ENCODE data around the gene MED28.
A peak's percentile ranks its signal among the peaks of the same experiment; 100 is the strongest.
"Not testable (repeated sequence)": the region's sequence is repeated elsewhere in the genome, so short reads cannot be mapped to it uniquely, and the experiment has no call there.

The MED28 gene, protein sequence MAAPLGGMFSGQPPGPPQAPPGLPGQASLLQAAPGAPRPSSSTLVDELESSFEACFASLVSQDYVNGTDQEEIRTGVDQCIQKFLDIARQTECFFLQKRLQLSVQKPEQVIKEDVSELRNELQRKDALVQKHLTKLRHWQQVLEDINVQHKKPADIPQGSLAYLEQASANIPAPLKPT

DNA sequence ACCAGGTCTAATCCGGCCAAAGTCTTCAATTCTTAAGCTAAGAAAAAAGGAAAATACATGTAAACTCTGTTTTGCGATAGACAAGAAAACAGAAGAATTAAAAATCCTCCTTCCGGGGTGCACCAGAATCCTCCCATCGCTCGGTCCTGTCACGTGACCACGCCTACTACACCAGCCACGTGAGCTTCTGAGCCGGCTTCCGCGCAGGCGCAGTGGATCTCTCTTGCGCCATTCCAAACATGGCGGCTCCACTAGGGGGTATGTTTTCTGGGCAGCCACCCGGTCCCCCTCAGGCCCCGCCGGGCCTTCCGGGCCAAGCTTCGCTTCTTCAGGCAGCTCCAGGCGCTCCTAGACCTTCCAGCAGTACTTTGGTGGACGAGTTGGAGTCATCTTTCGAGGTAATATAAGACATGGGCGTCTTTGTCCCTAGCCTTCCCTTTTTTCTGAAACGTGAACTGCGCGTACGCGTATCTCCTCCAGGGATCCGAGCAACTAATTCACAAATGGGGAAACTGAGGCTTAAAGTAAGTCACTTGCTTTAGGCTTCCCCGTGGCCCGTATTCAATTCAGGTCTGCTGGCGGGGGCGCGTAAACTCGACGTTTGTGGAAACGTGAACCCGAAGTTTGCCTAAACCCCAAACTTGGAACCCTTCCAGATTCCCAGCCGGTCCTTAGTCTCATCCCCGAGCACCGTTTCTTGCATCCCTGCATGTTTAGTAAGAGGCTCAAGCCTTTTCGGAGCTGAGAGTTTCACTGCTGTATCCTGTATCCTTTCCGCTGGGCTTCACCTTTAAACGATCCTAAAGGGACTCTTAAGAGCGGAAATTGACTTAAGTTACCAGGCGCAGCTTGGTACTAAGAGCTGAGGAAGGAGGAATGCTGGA lies at the start of gene MED28:
MED28 (plus strand) TSS at position 226 of the 884 bp plus-strand sequence; CDS start at position 240, 14 bp downstream.
- no peaks in the 10 kb centered on the region for H3K9me3 Mint-ChIP-seq
- peaks cover 37% of the 10 kb centered on the region for H3K4me1 Mint-ChIP-seq (ENCODE audit: low read depth)
- H3K27me3 Mint-ChIP-seq: no peaks in the 10 kb centered on the region
- H3K4me3 Mint-ChIP-seq: peak within 1 kb of the TSS; percentile 91
- intact Hi-C loops (cut with micrococcal nuclease): loop anchor here (1.0 to 10.0 kb wide), 4 partner anchors 22 to 406 kb away; partner anchors contain the start of genes LAP3 and LCORL
- H3K27ac Mint-ChIP-seq: peak within 1 kb of the TSS; percentile 98
- H3K36me3 Mint-ChIP-seq (ENCODE audit: low read depth): peaks cover 50% of the 10 kb centered on the region

DNA sequence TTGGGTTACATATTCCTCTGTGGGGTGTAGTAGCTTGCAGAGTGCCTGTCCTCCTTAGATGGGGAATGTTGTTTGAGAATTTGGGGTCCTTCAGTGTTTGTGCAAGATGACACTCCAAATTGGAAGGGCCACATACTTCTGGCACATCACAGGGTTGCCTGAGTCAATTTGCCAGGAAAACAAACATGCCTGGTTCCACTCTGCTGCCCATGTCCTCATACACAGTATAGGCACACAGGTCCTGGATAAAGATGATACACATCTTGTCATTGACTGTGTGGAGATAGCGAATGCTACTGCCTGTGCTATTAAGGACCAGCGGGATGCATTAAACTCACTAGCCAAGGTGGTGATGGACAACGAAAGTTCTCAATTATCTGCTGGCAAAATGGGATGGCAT lies 48.6 kb upstream of the MED28 start:
- Mint-ChIP-seq H3K27ac (no peak overlapping the region), H3K4me1 (ENCODE audit: low read depth) (peaks cover 15% of the 10 kb centered on the region), H3K27me3 (peaks cover 4% of the 10 kb centered on the region), H3K4me3 (no peak overlapping the region), H3K9me3 (no peaks in the 10 kb centered on the region), H3K36me3 (ENCODE audit: low read depth) (no peaks in the 10 kb centered on the region)
- intact Hi-C loops (cut with micrococcal nuclease): no loop called here

GRCh38 chr4:17567271-17567670 lies 47.2 kb upstream of the MED28 start:
- Mint-ChIP-seq H3K36me3 (ENCODE audit: low read depth) (no peaks in the 10 kb centered on the region), H3K4me1 (ENCODE audit: low read depth) (peaks cover 1% of the 10 kb centered on the region), H3K4me3 (no peak overlapping the region), H3K27ac (no peak overlapping the region), H3K9me3 (no peaks in the 10 kb centered on the region), H3K27me3 (peaks cover 4% of the 10 kb centered on the region)
- intact Hi-C loops (cut with micrococcal nuclease): no loop called here

DNA sequence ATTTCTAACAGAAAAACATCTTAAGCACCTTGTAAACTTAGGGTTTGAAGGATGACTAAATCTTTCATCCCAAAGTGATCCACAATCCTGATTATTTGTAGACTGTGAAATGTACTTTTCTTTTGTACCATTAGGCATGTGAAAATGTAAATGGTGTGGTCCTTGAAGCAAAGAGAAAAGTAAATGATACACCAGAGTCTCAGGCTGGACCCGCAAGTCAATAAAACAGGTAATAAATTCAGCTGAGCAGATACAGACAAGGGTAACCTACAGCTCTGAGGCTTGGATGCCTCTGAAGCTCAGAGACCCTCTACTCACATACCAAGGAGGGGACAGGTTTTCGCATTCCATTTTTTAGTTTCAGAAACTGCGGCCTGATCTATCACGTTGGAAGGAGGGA lies 40.2 kb upstream of the MED28 start:
- intact Hi-C loops (cut with micrococcal nuclease): no loop called here
- peaks cover 17% of the 10 kb centered on the region for H3K4me1 Mint-ChIP-seq (ENCODE audit: low read depth)
- H3K9me3 Mint-ChIP-seq: no peaks in the 10 kb centered on the region
- H3K36me3 Mint-ChIP-seq (ENCODE audit: low read depth): peaks cover 21% of the 10 kb centered on the region
- no peak overlapping the region for H3K4me3 Mint-ChIP-seq
- no peak overlapping the region for H3K27ac Mint-ChIP-seq
- H3K27me3 Mint-ChIP-seq: no peaks in the 10 kb centered on the region

DNA sequence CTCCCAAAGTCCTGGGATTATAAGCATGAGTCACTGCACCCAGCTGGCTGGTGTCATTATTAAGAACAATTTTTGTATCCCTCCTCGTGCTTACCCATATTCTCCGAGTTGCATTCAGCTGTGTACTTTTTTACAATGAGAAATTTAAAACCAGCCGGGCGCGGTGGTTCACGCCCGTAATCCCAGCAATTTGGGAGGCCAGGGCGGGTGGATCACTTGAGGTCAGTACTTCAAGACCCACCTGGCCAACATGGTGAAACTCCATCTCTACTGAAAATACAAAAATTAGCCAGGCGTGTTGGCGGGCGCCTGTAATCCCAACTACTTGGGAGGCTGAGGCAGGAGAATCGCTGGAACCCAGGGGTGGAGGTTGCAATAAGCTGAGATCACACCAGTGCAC lies 39.3 kb upstream of the MED28 start:
- H3K4me3 Mint-ChIP-seq; H3K9me3 Mint-ChIP-seq; intact Hi-C loops (cut with micrococcal nuclease); H3K27ac Mint-ChIP-seq; H3K27me3 Mint-ChIP-seq: not testable (repeated sequence)
- Mint-ChIP-seq H3K36me3 (ENCODE audit: low read depth) (peaks cover 29% of the 10 kb centered on the region), H3K4me1 (ENCODE audit: low read depth) (peaks cover 27% of the 10 kb centered on the region)

GRCh38 chr4:17576932-17577664 lies 37.3 kb upstream of the MED28 start, which contains the start of gene LAP3:
Gene LAP3, plus strand, starts transcription at chr4:17577198. Its CDS starts 268 bp downstream, at chr4:17577466.
- H3K36me3 Mint-ChIP-seq (ENCODE audit: low read depth): peaks cover 44% of the 10 kb centered on the region
- no peaks in the 10 kb centered on the region for H3K9me3 Mint-ChIP-seq
- peak within 1 kb of the TSS; percentile 98 for H3K27ac Mint-ChIP-seq
- peak within 1 kb of the TSS; percentile 97 for H3K4me3 Mint-ChIP-seq
- no peaks in the 10 kb centered on the region for H3K27me3 Mint-ChIP-seq
- peaks cover 43% of the 10 kb centered on the region for H3K4me1 Mint-ChIP-seq (ENCODE audit: low read depth)
- intact Hi-C loops (cut with micrococcal nuclease): loop anchor here (1.0 kb wide), 1 partner anchor 37 kb away; the partner anchor contains the start of gene MED28

DNA sequence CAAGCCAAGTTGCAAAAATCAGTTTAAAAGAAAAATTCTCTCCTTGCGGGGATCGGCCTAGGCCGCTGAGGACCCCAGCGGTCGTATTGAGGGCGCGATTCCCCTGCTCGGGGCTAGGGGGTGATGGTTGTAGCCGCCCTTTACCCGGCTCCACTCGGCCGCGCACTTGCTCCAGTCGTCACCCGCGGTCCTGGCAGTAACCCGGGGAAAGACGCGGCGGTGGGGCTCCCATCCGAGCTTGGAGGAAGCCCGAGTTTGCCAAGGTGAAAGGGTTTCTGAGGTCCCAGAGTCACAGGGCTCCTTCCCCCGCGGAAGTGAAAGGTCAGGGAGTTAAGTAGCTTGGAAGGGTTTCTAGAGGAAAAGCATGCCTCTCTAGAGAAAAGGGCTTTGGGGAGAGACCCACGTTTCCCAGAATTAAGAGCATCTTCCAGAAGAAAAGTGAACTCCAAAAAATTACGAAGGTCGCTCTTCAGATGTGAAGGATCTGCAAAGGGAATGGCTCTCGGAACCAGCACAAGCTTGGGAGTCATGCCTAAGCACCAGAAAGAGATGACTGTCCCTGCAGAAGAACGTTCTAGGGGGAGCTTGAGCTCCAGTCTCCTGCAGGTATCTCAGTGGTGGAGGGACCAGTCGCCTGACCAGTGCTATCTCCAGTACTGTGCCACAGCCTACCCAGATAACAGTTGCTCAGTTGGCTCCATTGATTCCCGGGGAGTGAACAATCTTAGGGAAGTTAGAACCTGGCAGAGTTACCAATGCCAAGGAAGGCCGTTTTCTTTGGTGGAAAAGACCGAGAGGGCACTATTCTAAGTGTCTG lies 36.6 kb upstream of the MED28 start:
- H3K4me1 Mint-ChIP-seq (ENCODE audit: low read depth): peaks cover 40% of the 10 kb centered on the region
- H3K36me3 Mint-ChIP-seq (ENCODE audit: low read depth): peaks cover 52% of the 10 kb centered on the region
- H3K9me3 Mint-ChIP-seq: no peaks in the 10 kb centered on the region

DNA sequence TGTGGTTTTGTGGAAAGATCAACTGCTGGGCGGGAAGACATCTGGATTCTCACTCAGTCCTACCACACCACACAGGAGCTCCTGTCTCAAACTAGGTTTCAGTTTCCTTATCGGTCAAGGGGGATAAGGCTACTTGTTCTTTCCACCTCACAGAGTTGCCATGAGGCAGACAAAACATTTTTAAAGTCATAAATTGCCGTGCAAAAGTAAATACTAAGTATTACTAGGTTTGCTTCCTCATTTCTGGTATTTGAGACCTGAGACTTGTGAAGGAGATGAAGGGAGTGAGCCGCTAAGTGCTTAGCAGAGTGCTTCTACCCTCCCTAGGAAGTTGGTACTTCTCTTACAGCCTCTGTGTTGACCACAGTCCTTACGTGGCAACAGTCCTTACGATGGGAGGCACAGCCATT lies 36.0 kb upstream of the MED28 start:
- Mint-ChIP-seq H3K9me3 (no peaks in the 10 kb centered on the region), H3K27ac (peak overlapping the region; percentile 98), H3K4me3 (peak overlapping the region; percentile 97), H3K36me3 (ENCODE audit: low read depth) (peaks cover 58% of the 10 kb centered on the region), H3K27me3 (no peaks in the 10 kb centered on the region), H3K4me1 (ENCODE audit: low read depth) (peaks cover 37% of the 10 kb centered on the region)
- intact Hi-C loops (cut with micrococcal nuclease): loop anchor here (2.0 kb wide), 2 partner anchors 30 to 232 kb away; partner anchors contain the start of genes DCAF16 and NCAPG

More for the DNA sequence above, 36.6 kb upstream of the MED28 start:
- Mint-ChIP-seq H3K4me3 (peak overlapping the region; percentile 97), H3K27ac (peak overlapping the region; percentile 98), H3K27me3 (no peaks in the 10 kb centered on the region)
- intact Hi-C loops (cut with micrococcal nuclease): loop anchor here (1.0 to 2.0 kb wide), 3 partner anchors 29 to 233 kb away; partner anchors contain the start of genes DCAF16, MED28 and NCAPG

DNA sequence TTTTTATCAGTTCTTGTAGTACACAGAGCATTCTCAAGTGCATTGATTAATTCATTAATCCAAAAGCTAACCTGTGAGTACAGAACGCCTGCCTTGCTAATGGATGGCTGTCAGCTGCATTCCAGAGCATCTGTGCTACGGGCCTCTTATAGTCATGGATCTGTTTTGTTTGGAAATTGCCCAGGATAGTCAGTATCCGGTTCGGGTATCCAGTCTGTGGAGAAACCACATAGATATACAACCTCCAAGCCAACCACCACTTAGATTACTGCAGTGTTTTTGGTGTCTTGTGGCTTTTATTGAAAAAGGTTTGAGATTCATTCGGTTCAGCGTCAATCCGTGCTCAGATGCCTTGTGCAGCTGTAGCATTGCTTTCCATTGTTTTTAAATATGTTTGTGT lies 33.5 kb upstream of the MED28 start:
- intact Hi-C loops (cut with micrococcal nuclease): loop anchor here (2.0 kb wide), 1 partner anchor 14 kb away; no protein-coding TSS in a partner anchor
- Mint-ChIP-seq H3K9me3 (no peaks in the 10 kb centered on the region), H3K4me3 (no peak overlapping the region), H3K27ac (peak overlapping the region; percentile 98), H3K4me1 (ENCODE audit: low read depth) (peaks cover 35% of the 10 kb centered on the region), H3K27me3 (no peaks in the 10 kb centered on the region), H3K36me3 (ENCODE audit: low read depth) (peaks cover 82% of the 10 kb centered on the region)

GRCh38 chr4:17583276-17583675 lies 31.2 kb upstream of the MED28 start:
- Mint-ChIP-seq H3K36me3 (ENCODE audit: low read depth) (peaks cover 90% of the 10 kb centered on the region), H3K27me3 (no peaks in the 10 kb centered on the region), H3K4me3 (no peak overlapping the region), H3K9me3 (no peaks in the 10 kb centered on the region), H3K4me1 (ENCODE audit: low read depth) (peaks cover 41% of the 10 kb centered on the region), H3K27ac (no peak overlapping the region)
- intact Hi-C loops (cut with micrococcal nuclease): no loop called here

- Mint-ChIP-seq H3K9me3 (no peaks in the 10 kb centered on the region), H3K36me3 (ENCODE audit: low read depth) (peaks cover 93% of the 10 kb centered on the region), H3K4me1 (ENCODE audit: low read depth) (peaks cover 37% of the 10 kb centered on the region), H3K27ac (no peak overlapping the region), H3K27me3 (no peaks in the 10 kb centered on the region), H3K4me3 (no peak overlapping the region)
- intact Hi-C loops (cut with micrococcal nuclease): no loop called here
These were observed 30.5 kb upstream of the MED28 start for GRCh38 chr4:17583941-17584340.

GRCh38 chr4:17584521-17585213 lies 29.8 kb upstream of the MED28 start:
- H3K4me3 Mint-ChIP-seq: no peak overlapping the region
- H3K4me1 Mint-ChIP-seq (ENCODE audit: low read depth): peaks cover 30% of the 10 kb centered on the region
- H3K27ac Mint-ChIP-seq: no peak overlapping the region
- H3K27me3 Mint-ChIP-seq: no peaks in the 10 kb centered on the region
- H3K9me3 Mint-ChIP-seq: no peaks in the 10 kb centered on the region
- H3K36me3 Mint-ChIP-seq (ENCODE audit: low read depth): peaks cover 93% of the 10 kb centered on the region
- intact Hi-C loops (cut with micrococcal nuclease): no loop called here

Data from dendritic cell treated with granulocyte-macrophage colony-stimulating factor and Interleukin-4, amounts not matched to agents 40 ng/mL and 50 ng/mL, for 4 days (primary cell).